DND-41 (cell line): ENCODE measurements around the gene ATP6V1B1.

ENCODE experiments used
- CTCF ChIP-seq: IDR thresholded peaks from 2 replicates; pipeline ENCODE4 v1.5.1; 2012; ENCODE audit warnings: borderline replicate concordance, low read length, moderate library complexity, mild to moderate bottlenecking; ENCODE audit not compliant: poor library complexity, severe bottlenecking; ENCODE audit errors: extremely low read depth
- EZH2 ChIP-seq: IDR thresholded peaks from 3 replicates; pipeline ENCODE4 v1.6.1; 2012; ENCODE audit warnings: borderline replicate concordance, low read depth, mild to moderate bottlenecking, moderate library complexity, low read length, inconsistent platforms; ENCODE audit not compliant: severe bottlenecking

GRCh38 chr2:70902579-70902978, 33.1 kb upstream of the ATP6V1B1 start:
- TF ChIP-seq CTCF: no peak
- no peak for TF ChIP-seq EZH2
